GM10847 (cell line): ENCODE data around the gene SPCS1.

Experiments used
- POLR2A ChIP-seq: IDR thresholded peaks from 2 replicates; pipeline ENCODE4 v1.6.1; 2011; ENCODE audit not compliant: insufficient read length; ENCODE audit errors: extremely low read depth

SPCS1 gene

DNA sequence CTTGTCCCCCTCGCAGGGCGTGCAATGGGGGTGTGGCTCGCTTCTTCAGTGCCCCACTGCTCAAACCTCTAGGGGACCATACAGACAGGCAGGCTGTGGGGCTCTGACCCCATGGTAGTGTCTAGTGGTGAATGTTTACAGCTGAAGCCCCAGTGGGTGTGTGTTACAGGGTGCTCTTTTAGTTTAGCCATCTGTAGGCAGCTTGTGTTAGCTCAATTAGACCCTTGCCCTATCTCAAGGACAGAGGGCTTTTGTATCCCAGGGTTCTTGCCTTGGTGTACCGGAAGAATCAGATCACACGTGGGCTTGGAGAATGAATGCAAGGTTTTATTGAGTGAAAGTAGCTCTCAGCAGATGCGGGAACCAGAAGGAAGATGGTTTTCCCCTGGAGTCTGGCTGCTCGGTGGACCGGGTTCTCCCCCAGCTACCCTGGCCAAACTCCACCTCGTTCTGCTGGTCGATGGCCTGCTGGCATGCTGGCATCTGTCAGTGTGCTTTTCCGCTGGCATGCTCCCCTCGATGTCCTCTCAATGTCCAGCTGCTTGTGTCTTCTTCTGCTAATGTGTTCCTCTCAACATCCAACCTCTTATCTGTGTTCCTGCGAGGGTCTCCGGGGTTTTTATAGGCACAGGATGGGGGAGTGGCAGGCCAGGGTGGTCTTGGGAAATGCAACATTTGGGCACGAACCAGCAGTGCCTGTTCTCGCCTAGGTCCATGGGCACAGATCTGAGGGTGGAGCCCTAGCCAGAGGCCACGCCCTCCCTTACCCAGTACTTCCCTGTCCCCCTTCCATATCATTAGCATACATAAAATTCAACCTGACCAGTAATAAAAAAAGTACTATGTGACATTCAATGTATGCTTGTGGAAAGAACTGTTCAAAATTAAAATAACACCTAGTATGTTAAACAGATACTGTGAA, 6.6 kb downstream of the SPCS1 start:
- no peak for TF ChIP-seq POLR2A

- TF ChIP-seq POLR2A: no peak
These were observed 8.7 kb downstream of the SPCS1 start for GRCh38 chr3:52714335-52715302.

DNA sequence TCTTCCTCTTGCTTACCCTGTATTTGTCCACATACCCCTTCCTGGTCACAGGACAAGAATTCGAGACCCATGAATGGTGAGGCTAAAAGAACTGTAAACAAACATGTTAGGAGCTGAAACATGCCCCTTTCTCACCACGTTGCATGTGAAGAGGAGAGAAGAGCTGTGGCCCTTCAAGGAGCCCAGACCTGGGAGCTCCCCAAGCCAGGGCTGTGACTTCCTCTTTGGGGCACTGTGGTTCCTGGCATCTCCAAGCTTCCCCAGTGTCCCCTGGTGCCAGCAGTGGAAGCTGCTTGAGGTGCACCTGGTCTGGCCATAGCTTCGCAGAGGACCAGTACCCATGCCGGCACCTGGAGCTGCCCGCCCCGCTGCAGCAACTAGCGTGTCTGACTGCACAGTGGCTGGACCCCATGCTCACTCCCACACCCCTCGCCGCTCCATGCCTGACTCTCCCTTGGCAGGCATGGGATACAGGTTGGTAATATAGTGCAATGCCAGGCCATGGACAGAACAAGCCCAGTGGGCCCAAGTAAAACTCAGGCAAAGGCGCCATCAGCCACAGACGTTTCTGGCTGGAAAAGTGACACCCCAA, 9.9 kb downstream of the SPCS1 start:
- TF ChIP-seq POLR2A: no peak

- TF ChIP-seq POLR2A: no peak
These were observed 13.7 kb downstream of the SPCS1 start for GRCh38 chr3:52719618-52720017.

DNA sequence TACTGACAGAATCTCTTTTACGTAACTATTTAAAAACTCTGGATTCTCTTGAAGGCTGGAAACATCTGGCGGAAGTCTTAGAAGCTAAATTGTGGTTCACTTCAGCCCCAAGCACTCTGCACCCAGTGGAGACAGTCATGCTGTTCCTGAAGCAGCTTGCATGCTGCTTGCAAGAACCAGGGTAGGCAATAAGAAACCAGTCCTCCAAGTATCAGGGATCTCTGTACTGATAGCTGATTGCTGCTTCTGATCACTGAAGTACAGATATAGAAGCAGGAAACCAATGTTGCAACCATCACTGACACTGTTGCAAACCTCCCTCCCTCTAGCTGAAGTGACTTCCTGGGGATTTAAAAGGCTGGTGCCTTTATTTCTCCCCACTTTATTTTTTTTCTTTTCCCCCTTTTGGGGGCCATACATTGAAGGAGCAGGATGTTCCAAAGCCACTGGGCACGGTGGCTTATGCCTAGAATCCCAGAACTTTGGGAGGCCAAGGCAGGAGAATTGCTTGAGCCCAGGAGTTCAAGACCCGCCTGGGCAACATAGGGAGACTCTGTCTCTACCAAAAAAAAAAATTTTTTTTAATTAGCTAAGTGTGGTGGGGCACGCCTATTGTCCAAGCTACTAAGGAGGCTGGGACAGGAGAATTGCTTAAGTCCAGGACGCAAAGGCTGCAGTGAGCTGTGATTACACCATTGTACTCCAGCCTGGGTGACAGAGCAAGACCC, 15.3 kb downstream of the SPCS1 start:
- TF ChIP-seq POLR2A: no peak

DNA sequence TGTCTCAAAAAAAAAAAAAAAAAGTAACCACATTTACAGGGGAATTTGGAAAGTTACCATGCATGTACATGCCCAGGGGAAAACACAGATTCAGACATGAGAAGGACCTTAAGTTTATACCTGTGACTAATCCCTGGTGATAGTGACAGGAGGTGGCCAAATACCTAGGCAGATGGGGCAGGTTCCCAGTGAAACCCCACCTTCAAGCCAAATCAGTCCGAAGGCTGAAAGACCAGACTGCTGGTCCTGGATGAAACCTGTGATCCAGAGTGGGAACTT, 15.8 kb downstream of the SPCS1 start:
- no peak for TF ChIP-seq POLR2A

DNA sequence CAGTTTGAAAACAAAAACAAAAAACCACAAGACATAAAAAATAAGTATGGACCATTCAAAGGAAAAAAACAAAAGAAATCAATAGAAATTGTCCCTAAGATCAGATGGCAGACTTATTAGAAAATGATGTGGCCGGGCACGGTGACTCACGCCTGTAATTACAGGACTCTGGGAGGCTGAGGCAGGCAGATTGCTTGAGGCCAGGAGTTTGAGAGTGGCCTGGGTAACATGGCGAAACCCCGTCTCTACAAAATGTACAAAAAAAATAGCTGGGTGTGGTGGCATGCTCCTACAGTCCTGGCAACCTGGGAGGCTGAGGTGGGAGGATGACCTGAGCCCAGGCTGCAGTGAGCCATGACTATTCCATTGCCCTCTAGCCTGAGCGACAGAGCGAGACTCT, 16.6 kb downstream of the SPCS1 start:
- no peak for TF ChIP-seq POLR2A

DNA sequence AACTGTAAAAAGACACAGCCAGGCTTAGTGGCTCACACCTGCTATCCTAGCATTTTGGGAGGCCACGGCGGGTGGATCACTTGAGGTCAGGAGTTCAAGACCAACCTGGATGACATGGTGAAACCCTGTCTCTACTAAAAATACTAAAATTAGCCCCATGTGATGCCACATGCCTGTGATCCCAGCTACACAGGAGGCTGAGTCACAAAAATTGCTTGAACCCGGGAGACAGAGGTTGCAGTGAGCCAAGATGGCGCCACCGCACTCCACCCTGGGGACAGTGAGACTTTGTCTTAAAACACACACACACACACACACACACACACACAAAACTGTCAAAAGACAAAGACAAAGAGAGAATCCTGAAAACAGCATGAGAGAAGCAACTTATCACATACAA, 18.0 kb downstream of the SPCS1 start:
- TF ChIP-seq POLR2A: no peak

- TF ChIP-seq POLR2A: no peak
These were observed 18.6 kb downstream of the SPCS1 start for GRCh38 chr3:52724511-52724910.

DNA sequence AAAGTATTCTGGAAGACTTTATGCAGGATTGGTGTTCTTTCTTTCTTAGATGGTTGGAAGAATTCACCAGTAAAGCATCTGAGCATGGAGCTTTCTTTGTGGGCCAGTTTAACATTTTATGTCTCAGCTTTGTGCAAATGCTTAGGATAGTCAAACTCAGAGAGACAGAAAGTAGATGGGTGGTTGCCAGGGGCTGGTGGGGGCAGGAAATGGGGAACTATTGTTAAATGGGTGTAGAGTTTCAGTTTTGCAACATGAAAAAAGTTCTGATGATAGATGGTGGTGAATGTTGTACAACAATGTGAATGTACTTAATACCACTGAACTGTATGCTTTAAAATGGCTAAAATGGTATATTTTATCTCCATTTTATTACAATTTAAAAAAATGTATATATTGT, 24.8 kb downstream of the SPCS1 start:
- no peak for TF ChIP-seq POLR2A

DNA sequence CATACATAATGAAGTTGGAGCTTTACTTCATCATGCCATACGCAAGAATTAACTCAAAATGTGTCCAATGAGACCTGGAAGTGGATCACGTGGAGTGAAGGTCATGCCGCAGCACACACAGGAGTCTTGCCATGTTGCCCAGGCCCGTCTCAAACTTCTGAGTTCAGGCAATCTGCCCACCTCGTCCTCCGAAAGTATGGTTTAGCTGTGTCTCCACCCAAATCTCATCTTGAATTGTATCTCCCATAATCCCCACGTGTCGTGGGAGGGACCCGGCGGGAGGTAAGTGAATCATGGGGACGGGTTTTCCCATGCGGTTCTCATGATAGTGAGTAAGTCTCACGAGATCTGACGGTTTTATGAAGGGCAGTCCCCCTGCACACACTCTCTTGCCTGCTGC, 25.7 kb downstream of the SPCS1 start:
- no peak for TF ChIP-seq POLR2A

- no peak for TF ChIP-seq POLR2A
These were observed 27.5 kb downstream of the SPCS1 start for GRCh38 chr3:52733256-52733891.

GRCh38 chr3:52739730-52740129, 33.8 kb downstream of the SPCS1 start:
- TF ChIP-seq POLR2A: no peak

DNA sequence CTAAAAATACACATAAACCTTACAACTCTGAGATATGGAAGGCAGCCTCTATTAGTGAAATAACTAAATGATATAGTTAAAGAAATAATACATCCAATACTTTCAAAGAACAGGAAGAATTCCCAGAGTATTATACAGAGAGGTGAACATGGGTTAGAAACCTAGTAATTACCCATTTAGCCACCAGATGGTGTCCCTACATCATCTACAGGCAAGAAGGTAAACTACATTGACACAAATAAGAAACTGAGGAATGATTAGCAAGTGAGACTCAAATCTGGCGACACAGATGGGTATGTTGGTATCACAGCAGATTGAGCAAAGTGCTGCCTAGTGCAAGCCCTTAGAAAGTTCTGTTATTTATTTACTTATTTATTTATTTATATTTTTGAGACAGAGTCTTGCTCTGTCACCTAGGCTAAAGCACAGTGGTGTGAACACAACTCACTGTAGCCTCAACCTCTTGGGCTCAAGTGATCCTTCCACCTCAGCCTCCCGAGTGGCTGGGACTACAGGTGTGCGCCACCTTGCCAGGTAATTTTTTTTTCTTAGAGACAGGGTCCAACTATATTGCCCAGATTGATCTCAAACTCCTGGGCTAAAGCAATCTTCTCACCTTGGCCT, 36.6 kb downstream of the SPCS1 start:
- TF ChIP-seq POLR2A: no peak
